HEK293 (cell line): ENCODE measurements around the gene DOK6.
A peak's percentile ranks its signal among the peaks of the same experiment; 100 is the strongest.

ENCODE experiments used
- CTCF ChIA-PET: fragments of 350-600 bp; formaldehyde crosslinking; extraction: SDS; loops from one replicate; lab custom pipeline; 2021; ENCODE audit warnings: antibody characterized with exemption; lab: Yijun Ruan, JAX
- POLR2A ChIA-PET: fragments of 300-600 bp; formaldehyde crosslinking; extraction: SDS; loops from one replicate; lab custom pipeline; 2020; ENCODE audit warnings: antibody characterized with exemption, inconsistent platforms; lab: Yijun Ruan, JAX
- H3K27ac ChIP-seq: fragments of 200-500 bp; sonication (Bioruptor generic); 2 replicates; pipeline ENCODE4 v1.5.1; 2014; ENCODE audit warnings: low read depth, low read length, control low read depth, inconsistent platforms; ENCODE audit errors: extremely low read depth
- H3K36me3 ChIP-seq, 2 experiments: fragments of 200-500 bp in 1 of 2; sonication (Bioruptor generic) in 1 of 2; 1 replicate in 1 of 2; 2 replicates in 1 of 2; pipeline ENCODE4 v1.5.1; 2014 to 2017; ENCODE audit warnings: inconsistent platforms in 2 of 2, low read length in 2 of 2; ENCODE audit not compliant: control insufficient read depth in 2 of 2, insufficient read depth in 1 of 2
- H3K4me1 ChIP-seq: fragments of 200-500 bp; sonication (Bioruptor generic); 2 replicates; pipeline ENCODE4 v1.5.1; 2014; ENCODE audit warnings: mild to moderate bottlenecking, low read length, inconsistent platforms; ENCODE audit not compliant: control insufficient read depth, insufficient read depth
- H3K4me3 ChIP-seq: 2 replicates; pipeline ENCODE4 v1.5.1; 2011; ENCODE audit warnings: low read depth, mild to moderate bottlenecking, control low read depth, low read length, moderate library complexity
- H3K9me3 ChIP-seq: fragments of 200-500 bp; sonication (Bioruptor generic); 2 replicates; pipeline ENCODE4 v1.5.1; 2014; ENCODE audit warnings: low read depth, low read length, inconsistent platforms; ENCODE audit not compliant: control insufficient read depth, insufficient read depth
- FEZF1 ChIP-seq: fragments of 450-650 bp; formaldehyde crosslinking; IDR thresholded peaks from 2 replicates; pipeline ENCODE4 v1.5.1; 2016; ENCODE audit warnings: missing biosample characterization, missing genetic modification characterization
- GLI2 ChIP-seq: fragments of 450-650 bp; formaldehyde crosslinking; IDR thresholded peaks from 2 replicates; pipeline ENCODE4; 2017; ENCODE audit warnings: missing biosample characterization, missing genetic modification characterization, low read depth, borderline replicate concordance
- GLIS1 ChIP-seq: fragments of 450-650 bp; formaldehyde crosslinking; IDR thresholded peaks from 2 replicates; pipeline ENCODE4 v1.5.1; 2016; ENCODE audit warnings: missing biosample characterization, missing genetic modification characterization
- KLF10 ChIP-seq: fragments of 450-650 bp; IDR thresholded peaks from 2 replicates; pipeline ENCODE4 v1.5.1; 2018; ENCODE audit warnings: missing biosample characterization, mild to moderate bottlenecking, missing genetic modification characterization
- OVOL3 ChIP-seq: fragments of 450-650 bp; formaldehyde crosslinking; IDR thresholded peaks from 2 replicates; pipeline ENCODE4 v1.5.1; 2016; ENCODE audit warnings: missing biosample characterization, missing genetic modification characterization
- PRDM1 ChIP-seq: fragments of 450-650 bp; formaldehyde crosslinking; IDR thresholded peaks from 2 replicates; pipeline ENCODE4; 2016; ENCODE audit warnings: missing biosample characterization, missing genetic modification characterization
- TRIM28 ChIP-seq: IDR thresholded peaks from 2 replicates; pipeline ENCODE4 v1.6.1; 2011; ENCODE audit warnings: low read length, control low read depth, borderline replicate concordance
- ZNF114 ChIP-seq: fragments of 450-650 bp; formaldehyde crosslinking; IDR thresholded peaks from 2 replicates; pipeline ENCODE4 v1.5.0; 2017; ENCODE audit warnings: missing biosample characterization, missing genetic modification characterization
- ZNF221 ChIP-seq: fragments of 450-650 bp; formaldehyde crosslinking; IDR thresholded peaks from 2 replicates; pipeline ENCODE4 v1.5.1; 2017; ENCODE audit warnings: missing biosample characterization, missing genetic modification characterization, borderline replicate concordance
- ZNF223 ChIP-seq: fragments of 450-650 bp; formaldehyde crosslinking; IDR thresholded peaks from 2 replicates; pipeline ENCODE4 v1.5.1; 2016; ENCODE audit warnings: missing biosample characterization, missing genetic modification characterization
- ZNF324 ChIP-seq: fragments of 450-650 bp; formaldehyde crosslinking; IDR thresholded peaks from 2 replicates; pipeline ENCODE4 v1.5.1; 2016; ENCODE audit warnings: missing biosample characterization, missing genetic modification characterization
- ZNF366 ChIP-seq: fragments of 450-650 bp; formaldehyde crosslinking; conservative IDR thresholded peaks from 2 replicates; pipeline ENCODE4 v1.5.1; 2016; ENCODE audit warnings: missing biosample characterization, missing genetic modification characterization
- ZNF391 ChIP-seq: fragments of 450-650 bp; formaldehyde crosslinking; IDR thresholded peaks from 2 replicates; pipeline ENCODE4 v1.5.1; 2016; ENCODE audit warnings: low read depth, missing biosample characterization, missing genetic modification characterization, borderline replicate concordance
- ZNF394 ChIP-seq: fragments of 450-650 bp; formaldehyde crosslinking; IDR thresholded peaks from 2 replicates; pipeline ENCODE4 v1.5.1; 2016; ENCODE audit warnings: missing biosample characterization, missing genetic modification characterization, mild to moderate bottlenecking, moderate library complexity, borderline replicate concordance
- ZNF510 ChIP-seq: fragments of 450-650 bp; formaldehyde crosslinking; IDR thresholded peaks from 2 replicates; pipeline ENCODE4 v1.5.1; 2018; ENCODE audit warnings: mild to moderate bottlenecking, missing genetic modification characterization, missing biosample characterization; ENCODE audit not compliant: insufficient replicate concordance
- ZNF549 ChIP-seq: fragments of 450-650 bp; IDR thresholded peaks from 2 replicates; pipeline ENCODE4 v1.5.1; 2018; ENCODE audit warnings: missing biosample characterization, missing genetic modification characterization, mild to moderate bottlenecking, inconsistent platforms, moderate library complexity
- ZNF555 ChIP-seq: fragments of 450-650 bp; formaldehyde crosslinking; conservative IDR thresholded peaks from 2 replicates; pipeline ENCODE4 v1.5.1; 2017; ENCODE audit warnings: missing biosample characterization, mild to moderate bottlenecking, missing genetic modification characterization, inconsistent platforms
- ZNF558 ChIP-seq: fragments of 450-650 bp; formaldehyde crosslinking; IDR thresholded peaks from 2 replicates; pipeline ENCODE4 v1.5.1; 2016; ENCODE audit warnings: missing biosample characterization, missing genetic modification characterization
- ZNF596 ChIP-seq: fragments of 450-650 bp; IDR thresholded peaks from 2 replicates; pipeline ENCODE4 v1.5.0; 2018; ENCODE audit warnings: missing biosample characterization, mild to moderate bottlenecking, missing genetic modification characterization, moderate library complexity
- ZNF600 ChIP-seq: fragments of 450-650 bp; formaldehyde crosslinking; IDR thresholded peaks from 2 replicates; pipeline ENCODE4 v1.5.1; 2016; ENCODE audit warnings: missing biosample characterization, missing genetic modification characterization
- ZNF621 ChIP-seq: fragments of 450-650 bp; formaldehyde crosslinking; IDR thresholded peaks from 2 replicates; pipeline ENCODE4 v1.5.1; 2017; ENCODE audit warnings: missing biosample characterization, missing genetic modification characterization
- ZNF626 ChIP-seq: fragments of 450-650 bp; sonication (Bioruptor Pico); formaldehyde crosslinking; IDR thresholded peaks from 2 replicates; pipeline ENCODE4 v1.5.1; 2018; ENCODE audit warnings: missing biosample characterization, missing genetic modification characterization, inconsistent platforms
- ZNF670 ChIP-seq: fragments of 450-650 bp; formaldehyde crosslinking; IDR thresholded peaks from 2 replicates; pipeline ENCODE4 v1.5.1; 2016; ENCODE audit warnings: missing biosample characterization, missing genetic modification characterization, low read depth
- ZSCAN23 ChIP-seq: fragments of 450-650 bp; formaldehyde crosslinking; IDR thresholded peaks from 2 replicates; pipeline ENCODE4 v1.5.1; 2016; ENCODE audit warnings: missing biosample characterization, missing genetic modification characterization
- TF ChIP-seq, protein P1 (sequence below): fragments of 450-650 bp; formaldehyde crosslinking; IDR thresholded peaks from 2 replicates; pipeline ENCODE4 v1.5.1; 2017; ENCODE audit warnings: missing biosample characterization, missing genetic modification characterization
- TF ChIP-seq, protein P2 (sequence below): fragments of 450-650 bp; formaldehyde crosslinking; IDR thresholded peaks from 2 replicates; pipeline ENCODE4 v1.5.1; 2016; ENCODE audit warnings: missing biosample characterization, missing genetic modification characterization
- TF ChIP-seq, protein P3 (sequence below): fragments of 450-650 bp; formaldehyde crosslinking; optimal IDR thresholded peaks from 2 replicates; pipeline ENCODE3; 2016; ENCODE audit warnings: missing biosample characterization, mild to moderate bottlenecking, missing genetic modification characterization
- TF ChIP-seq, protein P4 (sequence below): fragments of 450-650 bp; formaldehyde crosslinking; IDR thresholded peaks from 2 replicates; pipeline ENCODE4 v1.5.1; 2016; ENCODE audit warnings: missing biosample characterization, missing genetic modification characterization
- TF ChIP-seq, protein P5 (sequence below): fragments of 450-650 bp; formaldehyde crosslinking; IDR thresholded peaks from 2 replicates; pipeline ENCODE4 v1.5.1; 2016; ENCODE audit warnings: missing biosample characterization, missing genetic modification characterization, low read depth

DOK6 gene

DNA sequence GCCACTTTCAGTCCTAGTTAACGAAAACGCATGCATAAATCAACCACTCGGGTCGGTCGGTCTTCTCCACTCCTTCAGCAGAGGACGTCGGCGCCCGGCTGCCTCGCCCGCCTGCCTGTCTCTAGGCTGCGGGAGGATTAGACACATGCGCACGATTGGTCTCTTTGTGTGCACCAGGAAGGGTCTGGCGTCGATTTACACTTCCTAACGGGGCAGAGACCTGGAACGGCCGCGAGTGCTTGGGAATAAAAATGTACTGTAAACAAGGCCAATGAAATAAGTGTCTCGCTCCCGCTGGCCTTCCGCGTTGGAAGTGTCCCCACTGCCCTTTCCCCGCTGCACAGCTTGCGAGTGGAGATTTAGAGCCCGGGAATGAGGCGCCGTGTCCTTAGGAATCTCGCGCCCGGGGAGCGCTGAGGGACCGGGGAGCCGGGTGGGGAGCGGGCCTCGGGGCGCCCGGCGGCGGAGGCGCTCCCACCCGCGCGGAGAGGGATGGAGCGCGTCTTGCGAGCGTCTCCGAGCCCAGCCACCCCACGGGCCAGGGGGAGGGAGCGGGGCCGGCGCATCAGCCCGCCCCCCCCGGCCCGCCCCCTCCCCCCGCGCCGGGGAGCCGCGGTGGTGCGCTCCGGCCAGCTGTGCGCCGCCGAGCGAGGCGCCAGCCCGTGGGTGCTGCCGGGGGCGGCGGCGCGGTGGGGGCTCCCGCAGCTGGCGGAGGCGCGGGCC, at the start of gene DOK6 (continued):
- TF ChIP-seq ZNF394 (tag by site-specific recombination) (no peak), ZNF558 (tag by site-specific recombination) (no peak), PRDM1 (tag by site-specific recombination) (0 out of 2 replicates have a peak, but pooled peaks have one; percentile 8), ZNF223 (tag by site-specific recombination) (no peak), ZNF596 (no peak), TRIM28 (no peak), KLF10 (tag by site-specific recombination) (no peak), GLI2 (no peak), ZNF324 (tag by site-specific recombination) (no peak), ZNF670 (tag by site-specific recombination) (no peak), FEZF1 (tag by site-specific recombination) (no peak), OVOL3 (no peak), ZNF555 (tag by site-specific recombination) (no peak)
- TF ChIP-seq, protein P1, sequence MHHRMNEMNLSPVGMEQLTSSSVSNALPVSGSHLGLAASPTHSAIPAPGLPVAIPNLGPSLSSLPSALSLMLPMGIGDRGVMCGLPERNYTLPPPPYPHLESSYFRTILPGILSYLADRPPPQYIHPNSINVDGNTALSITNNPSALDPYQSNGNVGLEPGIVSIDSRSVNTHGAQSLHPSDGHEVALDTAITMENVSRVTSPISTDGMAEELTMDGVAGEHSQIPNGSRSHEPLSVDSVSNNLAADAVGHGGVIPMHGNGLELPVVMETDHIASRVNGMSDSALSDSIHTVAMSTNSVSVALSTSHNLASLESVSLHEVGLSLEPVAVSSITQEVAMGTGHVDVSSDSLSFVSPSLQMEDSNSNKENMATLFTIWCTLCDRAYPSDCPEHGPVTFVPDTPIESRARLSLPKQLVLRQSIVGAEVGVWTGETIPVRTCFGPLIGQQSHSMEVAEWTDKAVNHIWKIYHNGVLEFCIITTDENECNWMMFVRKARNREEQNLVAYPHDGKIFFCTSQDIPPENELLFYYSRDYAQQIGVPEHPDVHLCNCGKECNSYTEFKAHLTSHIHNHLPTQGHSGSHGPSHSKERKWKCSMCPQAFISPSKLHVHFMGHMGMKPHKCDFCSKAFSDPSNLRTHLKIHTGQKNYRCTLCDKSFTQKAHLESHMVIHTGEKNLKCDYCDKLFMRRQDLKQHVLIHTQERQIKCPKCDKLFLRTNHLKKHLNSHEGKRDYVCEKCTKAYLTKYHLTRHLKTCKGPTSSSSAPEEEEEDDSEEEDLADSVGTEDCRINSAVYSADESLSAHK (tag by site-specific recombination) = no peak
- TF ChIP-seq, protein P2, sequence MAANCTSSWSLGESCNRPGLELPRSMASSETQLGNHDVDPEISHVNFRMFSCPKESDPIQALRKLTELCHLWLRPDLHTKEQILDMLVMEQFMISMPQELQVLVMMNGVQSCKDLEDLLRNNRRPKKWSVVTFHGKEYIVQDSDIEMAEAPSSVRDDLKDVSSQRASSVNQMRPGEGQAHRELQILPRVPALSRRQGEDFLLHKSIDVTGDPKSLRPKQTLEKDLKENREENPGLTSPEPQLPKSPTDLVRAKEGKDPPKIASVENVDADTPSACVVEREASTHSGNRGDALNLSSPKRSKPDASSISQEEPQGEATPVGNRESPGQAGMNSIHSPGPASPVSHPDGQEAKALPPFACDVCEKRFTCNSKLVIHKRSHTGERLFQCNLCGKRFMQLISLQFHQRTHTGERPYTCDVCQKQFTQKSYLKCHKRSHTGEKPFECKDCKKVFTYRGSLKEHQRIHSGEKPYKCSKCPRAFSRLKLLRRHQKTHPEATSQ (tag by site-specific recombination) = no peak
- TF ChIP-seq, protein P3, sequence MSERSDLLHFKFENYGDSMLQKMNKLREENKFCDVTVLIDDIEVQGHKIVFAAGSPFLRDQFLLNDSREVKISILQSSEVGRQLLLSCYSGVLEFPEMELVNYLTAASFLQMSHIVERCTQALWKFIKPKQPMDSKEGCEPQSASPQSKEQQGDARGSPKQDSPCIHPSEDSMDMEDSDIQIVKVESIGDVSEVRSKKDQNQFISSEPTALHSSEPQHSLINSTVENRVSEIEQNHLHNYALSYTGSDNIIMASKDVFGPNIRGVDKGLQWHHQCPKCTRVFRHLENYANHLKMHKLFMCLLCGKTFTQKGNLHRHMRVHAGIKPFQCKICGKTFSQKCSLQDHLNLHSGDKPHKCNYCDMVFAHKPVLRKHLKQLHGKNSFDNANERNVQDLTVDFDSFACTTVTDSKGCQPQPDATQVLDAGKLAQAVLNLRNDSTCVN (tag by site-specific recombination) = peak; percentile 41

DNA sequence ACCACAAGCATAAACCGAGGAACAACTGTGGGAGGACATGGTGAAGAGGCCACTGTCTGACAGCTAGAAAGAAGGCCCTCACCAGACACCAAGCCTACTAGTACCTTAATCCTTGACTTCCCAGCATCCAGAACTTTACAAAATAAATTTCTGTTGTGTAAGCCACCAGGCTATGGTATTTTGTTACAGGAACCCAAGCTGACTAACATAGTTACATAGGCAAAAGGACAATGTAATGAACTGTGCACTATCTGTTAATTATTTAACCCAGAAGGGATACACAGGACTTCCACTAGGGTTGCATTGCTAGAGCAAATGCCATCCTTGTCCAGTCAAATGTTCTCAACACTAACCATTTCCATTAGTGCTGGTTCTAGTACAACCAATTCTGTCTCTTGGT, 47.7 kb upstream of the DOK6 start:
- H3K4me1 ChIP-seq = no peaks in the 10 kb centered on the region
- no peaks in the 10 kb centered on the region for H3K9me3 ChIP-seq
- no peak overlapping the region for H3K27ac ChIP-seq
- no peak for TF ChIP-seq GLIS1 (tag by site-specific recombination)
- no peak for TF ChIP-seq ZNF391 (tag by site-specific recombination)
- TF ChIP-seq ZSCAN23 (tag by site-specific recombination) = no peak
- no peak for TF ChIP-seq ZNF366
- TF ChIP-seq, protein P4, sequence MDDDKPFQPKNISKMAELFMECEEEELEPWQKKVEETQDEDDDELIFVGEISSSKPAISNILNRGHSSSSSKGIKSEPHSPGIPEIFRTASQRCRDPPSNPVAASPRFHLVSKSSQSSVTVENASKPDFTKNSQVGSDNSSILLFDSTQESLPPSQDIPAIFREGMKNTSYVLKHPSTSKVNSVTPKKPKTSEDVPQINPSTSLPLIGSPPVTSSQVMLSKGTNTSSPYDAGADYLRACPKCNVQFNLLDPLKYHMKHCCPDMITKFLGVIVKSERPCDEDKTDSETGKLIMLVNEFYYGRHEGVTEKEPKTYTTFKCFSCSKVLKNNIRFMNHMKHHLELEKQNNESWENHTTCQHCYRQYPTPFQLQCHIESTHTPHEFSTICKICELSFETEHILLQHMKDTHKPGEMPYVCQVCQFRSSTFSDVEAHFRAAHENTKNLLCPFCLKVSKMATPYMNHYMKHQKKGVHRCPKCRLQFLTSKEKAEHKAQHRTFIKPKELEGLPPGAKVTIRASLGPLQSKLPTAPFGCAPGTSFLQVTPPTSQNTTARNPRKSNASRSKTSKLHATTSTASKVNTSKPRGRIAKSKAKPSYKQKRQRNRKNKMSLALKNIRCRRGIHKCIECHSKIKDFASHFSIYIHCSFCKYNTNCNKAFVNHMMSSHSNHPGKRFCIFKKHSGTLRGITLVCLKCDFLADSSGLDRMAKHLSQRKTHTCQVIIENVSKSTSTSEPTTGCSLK (tag by site-specific recombination) = no peak
- no peak for TF ChIP-seq ZNF114 (tag by site-specific recombination)
- no peak for TF ChIP-seq ZNF626 (tag by site-specific recombination)
- TF ChIP-seq ZNF621 = no peak
- TF ChIP-seq ZNF221 (tag by site-specific recombination) = no peak
- TF ChIP-seq ZNF600 (tag by site-specific recombination) = no peak
- TF ChIP-seq TRIM28 = no peak
- TF ChIP-seq, protein P5, sequence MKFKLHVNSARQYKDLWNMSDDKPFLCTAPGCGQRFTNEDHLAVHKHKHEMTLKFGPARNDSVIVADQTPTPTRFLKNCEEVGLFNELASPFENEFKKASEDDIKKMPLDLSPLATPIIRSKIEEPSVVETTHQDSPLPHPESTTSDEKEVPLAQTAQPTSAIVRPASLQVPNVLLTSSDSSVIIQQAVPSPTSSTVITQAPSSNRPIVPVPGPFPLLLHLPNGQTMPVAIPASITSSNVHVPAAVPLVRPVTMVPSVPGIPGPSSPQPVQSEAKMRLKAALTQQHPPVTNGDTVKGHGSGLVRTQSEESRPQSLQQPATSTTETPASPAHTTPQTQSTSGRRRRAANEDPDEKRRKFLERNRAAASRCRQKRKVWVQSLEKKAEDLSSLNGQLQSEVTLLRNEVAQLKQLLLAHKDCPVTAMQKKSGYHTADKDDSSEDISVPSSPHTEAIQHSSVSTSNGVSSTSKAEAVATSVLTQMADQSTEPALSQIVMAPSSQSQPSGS (tag by site-specific recombination) = no peak
- TF ChIP-seq ZNF549 = no peak
- no peak for TF ChIP-seq ZNF510 (tag by site-specific recombination)
- CTCF ChIA-PET = no interaction called here
- no peak overlapping the region for H3K4me3 ChIP-seq
- no peaks in the 10 kb centered on the region for H3K36me3 ChIP-seq
- POLR2A ChIA-PET = no interaction called here
